SK-N-SH (cell line): ENCODE results near the gene TES. TPM values are rescaled to one million over a fixed set of nuclear protein-coding genes. Genes with fewer than 3 reads are reported as not detected.
A peak's percentile ranks its signal among the peaks of the same experiment; 100 is the strongest.

Experiments used
- CTCF ChIA-PET: fragments of 300-600, 350-600 bp; formaldehyde crosslinking; extraction: SDS; loops from one replicate; lab custom pipeline; 2021; lab: Yijun Ruan, JAX
- POLR2A ChIA-PET: fragments of 350-600 bp; sonication (Branson Sonifier 250); formaldehyde crosslinking; extraction: SDS; loops from one replicate; lab custom pipeline; 2020; ENCODE audit warnings: antibody characterized with exemption, inconsistent platforms; lab: Yijun Ruan, JAX
- DNase-seq: peaks from one replicate; pipeline ENCODE4 v3.0.0; 2012
- H2AFZ ChIP-seq: fragments of 200-600 bp; sonication (generic); 2 replicates; pipeline ENCODE4 v1.8.1; 2016; ENCODE audit warnings: antibody characterized with exemption, mild to moderate bottlenecking, low read depth
- H3F3A ChIP-seq: fragments of 200-600 bp; sonication (generic); replicated peaks from 2 replicates; pipeline ENCODE3; 2016; ENCODE audit warnings: antibody characterized with exemption, mild to moderate bottlenecking; ENCODE audit not compliant: insufficient read depth
- H3K27ac ChIP-seq, 2 experiments: fragments of 200-500 bp in 1 of 2; fragments of 200-600 bp in 1 of 2; sonication (Bioruptor generic) in 1 of 2; sonication (generic), shearing (Covaris generic) in 1 of 2; 2 replicates each; pipeline versions ENCODE4 v1.5.1 to v1.6.1; 2014 to 2016; ENCODE audit warnings: low read depth in 2 of 2, inconsistent platforms in 1 of 2, low read length in 1 of 2, mild to moderate bottlenecking in 1 of 2, mixed read lengths in 1 of 2
- H3K27me3 ChIP-seq: fragments of 200-600 bp; sonication (generic), shearing (Covaris generic); 2 replicates; pipeline ENCODE4 v1.6.1; 2016; ENCODE audit warnings: mixed run types; ENCODE audit not compliant: insufficient read depth
- H3K36me3 ChIP-seq, 2 experiments: fragments of 200-500 bp in 1 of 2; fragments of 200-600 bp in 1 of 2; sonication (Bioruptor generic) in 1 of 2; sonication (generic) in 1 of 2; replicated peaks in 1 of 2; 2 replicates each; pipeline versions ENCODE3 to v1.5.1; 2014 to 2016; ENCODE audit warnings: low read length in 1 of 2, mild to moderate bottlenecking in 1 of 2; ENCODE audit not compliant: insufficient read depth in 2 of 2, control insufficient read depth in 1 of 2
- H3K4me1 ChIP-seq, 2 experiments: fragments of 200-500 bp in 1 of 2; fragments of 200-600 bp in 1 of 2; sonication (Bioruptor generic) in 1 of 2; sonication (generic), shearing (Covaris generic) in 1 of 2; 2 replicates each; pipeline versions ENCODE4 v1.5.1 to v1.6.1; 2014 to 2016; ENCODE audit warnings: low read depth in 1 of 2, low read length in 1 of 2, mixed run types in 1 of 2; ENCODE audit not compliant: insufficient read depth in 2 of 2, control insufficient read depth in 1 of 2
- H3K4me2 ChIP-seq: fragments of 200-600 bp; sonication (generic), shearing (Covaris generic); 2 replicates; pipeline ENCODE4 v1.6.1; 2017; ENCODE audit warnings: mixed run types
- H3K4me3 ChIP-seq, 2 experiments: fragments of 200-500 bp in 1 of 2; fragments of 200-600 bp in 1 of 2; sonication (Bioruptor generic) in 1 of 2; sonication (generic), shearing (Covaris generic) in 1 of 2; 2 replicates each; pipeline versions ENCODE4 v1.5.1 to v1.8.1; 2014 to 2016; ENCODE audit warnings: low read depth in 2 of 2, inconsistent platforms in 1 of 2, low read length in 1 of 2, mild to moderate bottlenecking in 1 of 2, mixed read lengths in 1 of 2, moderate library complexity in 1 of 2
- H3K79me2 ChIP-seq: fragments of 200-600 bp; sonication (generic); 2 replicates; pipeline ENCODE4 v1.8.1; 2017; ENCODE audit warnings: mild to moderate bottlenecking; ENCODE audit not compliant: insufficient read depth
- H3K9ac ChIP-seq: fragments of 200-600 bp; sonication (generic); 2 replicates; pipeline ENCODE4 v1.6.1; 2017; ENCODE audit warnings: mixed run types
- H3K9me2 ChIP-seq: fragments of 200-600 bp; sonication (generic); 2 replicates; pipeline ENCODE4 v1.6.1; 2017; ENCODE audit warnings: mixed run types
- H3K9me3 ChIP-seq: fragments of 200-600 bp; sonication (generic); 2 replicates; pipeline ENCODE4 v1.6.1; 2017; ENCODE audit warnings: mixed run types, mild to moderate bottlenecking, moderate library complexity
- H4K20me1 ChIP-seq: fragments of 200-600 bp; sonication (generic); 2 replicates; pipeline ENCODE4 v1.6.1; 2017; ENCODE audit warnings: mild to moderate bottlenecking, mixed run types; ENCODE audit not compliant: insufficient read depth
- FOXJ3 ChIP-seq: sonication (generic); formaldehyde crosslinking; IDR thresholded peaks from 2 replicates; pipeline ENCODE4 v1.5.1; 2020; ENCODE audit warnings: mild to moderate bottlenecking, missing genetic modification reagents
- GABPA ChIP-seq: IDR thresholded peaks from 2 replicates; pipeline ENCODE4 v1.4.0; 2012; ENCODE audit warnings: low read depth, mild to moderate bottlenecking
- GATA2 ChIP-seq: sonication (generic); formaldehyde crosslinking; IDR thresholded peaks from 2 replicates; pipeline ENCODE4 v1.5.0; 2020; ENCODE audit warnings: mild to moderate bottlenecking, missing genetic modification reagents
- JUND ChIP-seq: IDR thresholded peaks from 2 replicates; pipeline ENCODE4 v1.4.0; 2012
- NFIC ChIP-seq: IDR thresholded peaks from 2 replicates; pipeline ENCODE4 v1.4.0; 2012; ENCODE audit warnings: borderline replicate concordance
- POLR2AphosphoS5 ChIP-seq: IDR thresholded peaks from 2 replicates; pipeline ENCODE4 v1.6.1; 2012; ENCODE audit warnings: low read depth, low read length
- RFX5 ChIP-seq: IDR thresholded peaks from 2 replicates; pipeline ENCODE4 v1.6.1; 2012; ENCODE audit warnings: mild to moderate bottlenecking, improper control_type of control experiment, low read length
- TEAD4 ChIP-seq: IDR thresholded peaks from 2 replicates; pipeline ENCODE4 v1.4.0; 2012; ENCODE audit warnings: mild to moderate bottlenecking, borderline replicate concordance; ENCODE audit not compliant: insufficient read depth
- WGBS: methylation state at CpG from one replicate; pipeline ENCODE4 v1.1.6; 2017; ENCODE audit warnings: low lambda C conversion rate; 5-methylcytosine and 5-hydroxymethylcytosine counted together
- polyA plus RNA-seq, 3 experiments: library from polyadenylated mRNA; depleted of rRNA; stranded (reverse); fragments of >200 nt; gene quantifications; 2 replicates each; pipeline ENCODE4 v1.2.3, GENCODE V29; 2012
- TF ChIP-seq, protein P1 (sequence below): fragments of 150-350 bp; IDR thresholded peaks from 2 replicates; pipeline ENCODE4 v1.6.1; 2016; ENCODE audit warnings: mild to moderate bottlenecking, low read depth, low read length
- TF ChIP-seq, protein P2 (sequence below): IDR thresholded peaks from 2 replicates; pipeline ENCODE4 v1.6.1; 2012; ENCODE audit warnings: mild to moderate bottlenecking, low read depth, low read length, moderate library complexity
- TF ChIP-seq, protein P3 (sequence below): fragments of 200-600 bp; sonication (generic); IDR thresholded peaks from 2 replicates; pipeline ENCODE4 v1.6.1; 2017; ENCODE audit warnings: antibody characterized with exemption, mild to moderate bottlenecking, moderate library complexity
- TF ChIP-seq, protein P4 (sequence below): IDR thresholded peaks from 2 replicates; pipeline ENCODE4 v1.4.0; 2012; ENCODE audit warnings: low read depth, borderline replicate concordance

Gene TES
- polyA plus RNA-seq, 1 of the 3 experiments (the other 2 are of a cell fraction): 9.5 TPM

DNA sequence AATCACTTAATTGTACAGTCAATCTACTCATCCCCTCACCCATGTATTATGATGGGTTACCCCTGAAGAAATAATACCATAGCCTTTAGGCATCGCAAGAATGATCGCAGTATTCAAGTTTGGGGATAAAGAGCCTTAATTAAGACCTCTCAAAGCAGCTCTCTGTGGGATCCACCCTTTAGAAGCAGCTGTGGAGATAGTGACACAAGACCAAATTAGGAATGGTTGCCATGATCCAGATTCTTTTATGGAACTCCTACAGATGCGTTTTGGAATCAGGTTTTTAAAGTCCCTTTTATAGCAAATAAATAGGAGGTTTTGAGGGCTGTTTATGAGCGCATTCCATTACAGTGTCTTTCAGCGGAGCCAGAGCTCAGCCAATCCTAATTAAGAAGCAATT is 12.2 kb downstream of the TES start:
- ChIA-PET POLR2A (no interaction called here), CTCF (interaction anchor here (0.9 to 5.3 kb wide), 3 partner anchors 9 to 42 kb away, joined by 3 to 23 read pairs (median 8); no protein-coding TSS in a partner anchor)
- H3K4me3 ChIP-seq: no peak overlapping the region
- H3F3A ChIP-seq: peaks cover 15% of the 10 kb centered on the region
- no peak overlapping the region for H2AFZ ChIP-seq
- peaks cover 20 to 61% of the 10 kb centered on the region in 2 experiments; a peak in 3 of 4 replicates for H3K4me1 ChIP-seq
- no peaks in the 10 kb centered on the region for H3K9me2 ChIP-seq
- TF ChIP-seq GATA2 (CRISPR knock-in tag) (no peak), TEAD4 (no peak), POLR2AphosphoS5 (no peak), FOXJ3 (CRISPR knock-in tag) (no peak), GABPA (no peak), JUND (no peak), RFX5 (no peak), NFIC (no peak)
- TF ChIP-seq, protein P1, sequence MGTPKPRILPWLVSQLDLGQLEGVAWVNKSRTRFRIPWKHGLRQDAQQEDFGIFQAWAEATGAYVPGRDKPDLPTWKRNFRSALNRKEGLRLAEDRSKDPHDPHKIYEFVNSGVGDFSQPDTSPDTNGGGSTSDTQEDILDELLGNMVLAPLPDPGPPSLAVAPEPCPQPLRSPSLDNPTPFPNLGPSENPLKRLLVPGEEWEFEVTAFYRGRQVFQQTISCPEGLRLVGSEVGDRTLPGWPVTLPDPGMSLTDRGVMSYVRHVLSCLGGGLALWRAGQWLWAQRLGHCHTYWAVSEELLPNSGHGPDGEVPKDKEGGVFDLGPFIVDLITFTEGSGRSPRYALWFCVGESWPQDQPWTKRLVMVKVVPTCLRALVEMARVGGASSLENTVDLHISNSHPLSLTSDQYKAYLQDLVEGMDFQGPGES: no peak
- TF ChIP-seq, protein P2, sequence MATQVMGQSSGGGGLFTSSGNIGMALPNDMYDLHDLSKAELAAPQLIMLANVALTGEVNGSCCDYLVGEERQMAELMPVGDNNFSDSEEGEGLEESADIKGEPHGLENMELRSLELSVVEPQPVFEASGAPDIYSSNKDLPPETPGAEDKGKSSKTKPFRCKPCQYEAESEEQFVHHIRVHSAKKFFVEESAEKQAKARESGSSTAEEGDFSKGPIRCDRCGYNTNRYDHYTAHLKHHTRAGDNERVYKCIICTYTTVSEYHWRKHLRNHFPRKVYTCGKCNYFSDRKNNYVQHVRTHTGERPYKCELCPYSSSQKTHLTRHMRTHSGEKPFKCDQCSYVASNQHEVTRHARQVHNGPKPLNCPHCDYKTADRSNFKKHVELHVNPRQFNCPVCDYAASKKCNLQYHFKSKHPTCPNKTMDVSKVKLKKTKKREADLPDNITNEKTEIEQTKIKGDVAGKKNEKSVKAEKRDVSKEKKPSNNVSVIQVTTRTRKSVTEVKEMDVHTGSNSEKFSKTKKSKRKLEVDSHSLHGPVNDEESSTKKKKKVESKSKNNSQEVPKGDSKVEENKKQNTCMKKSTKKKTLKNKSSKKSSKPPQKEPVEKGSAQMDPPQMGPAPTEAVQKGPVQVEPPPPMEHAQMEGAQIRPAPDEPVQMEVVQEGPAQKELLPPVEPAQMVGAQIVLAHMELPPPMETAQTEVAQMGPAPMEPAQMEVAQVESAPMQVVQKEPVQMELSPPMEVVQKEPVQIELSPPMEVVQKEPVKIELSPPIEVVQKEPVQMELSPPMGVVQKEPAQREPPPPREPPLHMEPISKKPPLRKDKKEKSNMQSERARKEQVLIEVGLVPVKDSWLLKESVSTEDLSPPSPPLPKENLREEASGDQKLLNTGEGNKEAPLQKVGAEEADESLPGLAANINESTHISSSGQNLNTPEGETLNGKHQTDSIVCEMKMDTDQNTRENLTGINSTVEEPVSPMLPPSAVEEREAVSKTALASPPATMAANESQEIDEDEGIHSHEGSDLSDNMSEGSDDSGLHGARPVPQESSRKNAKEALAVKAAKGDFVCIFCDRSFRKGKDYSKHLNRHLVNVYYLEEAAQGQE: no peak
- TF ChIP-seq, protein P3, sequence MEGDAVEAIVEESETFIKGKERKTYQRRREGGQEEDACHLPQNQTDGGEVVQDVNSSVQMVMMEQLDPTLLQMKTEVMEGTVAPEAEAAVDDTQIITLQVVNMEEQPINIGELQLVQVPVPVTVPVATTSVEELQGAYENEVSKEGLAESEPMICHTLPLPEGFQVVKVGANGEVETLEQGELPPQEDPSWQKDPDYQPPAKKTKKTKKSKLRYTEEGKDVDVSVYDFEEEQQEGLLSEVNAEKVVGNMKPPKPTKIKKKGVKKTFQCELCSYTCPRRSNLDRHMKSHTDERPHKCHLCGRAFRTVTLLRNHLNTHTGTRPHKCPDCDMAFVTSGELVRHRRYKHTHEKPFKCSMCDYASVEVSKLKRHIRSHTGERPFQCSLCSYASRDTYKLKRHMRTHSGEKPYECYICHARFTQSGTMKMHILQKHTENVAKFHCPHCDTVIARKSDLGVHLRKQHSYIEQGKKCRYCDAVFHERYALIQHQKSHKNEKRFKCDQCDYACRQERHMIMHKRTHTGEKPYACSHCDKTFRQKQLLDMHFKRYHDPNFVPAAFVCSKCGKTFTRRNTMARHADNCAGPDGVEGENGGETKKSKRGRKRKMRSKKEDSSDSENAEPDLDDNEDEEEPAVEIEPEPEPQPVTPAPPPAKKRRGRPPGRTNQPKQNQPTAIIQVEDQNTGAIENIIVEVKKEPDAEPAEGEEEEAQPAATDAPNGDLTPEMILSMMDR: no peak
- TF ChIP-seq, protein P4, sequence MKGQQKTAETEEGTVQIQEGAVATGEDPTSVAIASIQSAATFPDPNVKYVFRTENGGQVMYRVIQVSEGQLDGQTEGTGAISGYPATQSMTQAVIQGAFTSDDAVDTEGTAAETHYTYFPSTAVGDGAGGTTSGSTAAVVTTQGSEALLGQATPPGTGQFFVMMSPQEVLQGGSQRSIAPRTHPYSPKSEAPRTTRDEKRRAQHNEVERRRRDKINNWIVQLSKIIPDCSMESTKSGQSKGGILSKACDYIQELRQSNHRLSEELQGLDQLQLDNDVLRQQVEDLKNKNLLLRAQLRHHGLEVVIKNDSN: no peak
- 82% methylated on average over 5 of the region's 5 CpGs for WGBS
- no peaks in the 10 kb centered on the region for H3K36me3 ChIP-seq
- H4K20me1 ChIP-seq: 0 out of 2 replicates have a peak, but pooled peaks cover 3% of the 10 kb centered on the region
- no peak overlapping the region for H3K4me2 ChIP-seq
- H3K9me3 ChIP-seq: no peaks in the 10 kb centered on the region
- peaks cover 10% of the 10 kb centered on the region; the same call in 1 of the 2 replicates for H3K27me3 ChIP-seq
- no peak overlapping the region for H3K9ac ChIP-seq
- H3K79me2 ChIP-seq: no peaks in the 10 kb centered on the region
- H3K27ac ChIP-seq: peak overlapping the region in 1 of 2 experiments; percentile 73; a peak in 1 of 4 replicates
- DNase-seq: no peak
